Anterior cingulate cortex (tissue), 58 donors: ENCODE data around the gene RPTOR.
A peak's percentile ranks its signal among the peaks of the same experiment; 100 is the strongest.
"Not testable (repeated sequence)": the region's sequence is repeated elsewhere in the genome, so short reads cannot be mapped to it uniquely, and the experiment has no call there.

ENCODE experiments used
- DNase-seq, 58 donors: peaks; one replicate each; lab custom pipeline; 2025; lab: John Stamatoyannopoulos, UW

RPTOR gene

DNA sequence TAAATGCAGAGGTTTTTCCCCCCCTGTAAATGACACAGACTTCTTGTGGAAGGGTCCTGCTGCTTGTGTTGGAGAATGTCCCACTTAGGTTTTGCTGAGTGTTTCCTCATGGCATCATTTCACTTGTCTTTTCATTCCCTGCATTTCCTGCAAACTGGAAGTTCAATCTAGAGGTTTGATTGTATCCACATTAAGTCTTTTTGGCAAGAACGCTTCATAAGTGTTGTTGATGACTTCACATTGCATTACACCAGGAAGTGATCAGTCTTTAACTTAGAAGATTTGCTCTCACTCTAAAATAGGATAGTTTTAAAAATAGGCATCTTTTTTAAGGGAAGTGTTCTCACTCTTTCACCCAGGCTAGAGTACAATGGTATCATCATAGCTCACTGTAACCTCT, 67.2 kb downstream of the RPTOR start:
- no peak for DNase-seq

DNA sequence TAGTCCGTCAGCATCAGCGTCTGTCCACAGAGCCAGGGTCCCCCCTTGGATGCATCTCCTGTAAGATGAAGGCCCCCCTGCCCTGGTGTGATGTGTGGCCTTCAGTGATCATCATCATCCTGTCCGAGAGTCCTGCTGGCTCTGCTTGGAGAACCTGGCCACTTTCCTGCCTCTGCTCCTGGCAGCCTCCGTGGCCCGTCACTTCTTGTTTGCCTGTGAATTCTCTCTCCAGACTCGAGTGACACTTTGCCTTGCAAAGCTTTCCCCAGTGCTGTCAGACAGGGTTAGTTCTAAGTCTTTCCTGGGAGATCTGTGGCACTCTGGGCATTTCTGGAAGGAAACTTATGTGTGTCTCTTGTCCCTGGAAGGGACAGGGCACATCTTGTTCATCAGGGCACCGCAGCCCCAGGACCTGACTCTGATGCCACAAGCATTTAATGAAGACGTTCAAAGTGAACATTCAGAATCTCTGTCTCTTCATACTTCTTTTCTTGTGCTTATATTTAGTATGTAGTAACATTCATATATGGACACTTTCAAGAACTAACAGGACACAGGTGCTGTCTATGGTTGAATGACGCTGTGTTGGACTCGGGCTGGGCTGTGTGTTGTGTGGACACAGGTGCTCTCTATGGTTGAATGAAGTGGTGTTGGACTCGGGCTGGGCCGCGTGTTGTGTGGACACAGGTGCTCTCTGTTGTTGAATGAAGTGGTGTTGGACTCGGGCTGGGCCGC, 68.5 kb downstream of the RPTOR start:
- no peak for DNase-seq

- DNase-seq = no peak
These were observed 69.1 kb downstream of the RPTOR start for GRCh38 chr17:80613732-80614071.

DNA sequence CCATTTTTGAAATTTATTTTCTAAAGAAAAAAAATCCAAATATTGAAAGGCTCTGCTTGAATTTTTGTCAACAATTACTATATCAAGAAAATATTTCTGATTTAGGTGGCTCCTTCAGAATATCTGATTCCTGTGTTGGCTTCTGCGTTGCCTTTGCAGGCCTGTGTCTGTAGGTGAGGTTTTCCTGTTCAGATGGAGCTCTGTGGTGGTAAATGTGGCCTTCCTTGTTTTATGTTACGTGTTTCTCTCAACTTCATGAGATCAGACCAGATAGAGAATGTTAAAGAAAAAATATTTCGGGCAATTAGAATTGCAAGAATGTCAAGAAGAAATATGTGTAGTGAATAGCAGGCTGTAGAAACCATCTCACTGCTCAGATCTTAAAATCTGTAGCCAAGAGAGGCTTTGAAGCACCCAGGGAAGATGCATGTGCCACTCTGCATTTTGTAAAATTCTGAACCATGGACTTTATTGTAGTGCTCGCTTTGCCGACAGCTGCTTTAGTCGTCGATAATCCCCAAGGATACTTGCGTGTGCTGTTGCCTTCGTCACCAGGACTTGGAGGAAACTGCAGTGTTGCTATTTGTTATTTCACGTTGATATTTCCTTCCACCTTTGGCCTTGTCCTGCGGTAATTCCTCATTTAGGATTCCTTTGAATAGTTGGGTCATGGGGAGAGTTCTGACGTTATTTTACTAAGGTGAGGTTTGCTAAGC, 69.9 kb downstream of the RPTOR start:
- no peak for DNase-seq

DNA sequence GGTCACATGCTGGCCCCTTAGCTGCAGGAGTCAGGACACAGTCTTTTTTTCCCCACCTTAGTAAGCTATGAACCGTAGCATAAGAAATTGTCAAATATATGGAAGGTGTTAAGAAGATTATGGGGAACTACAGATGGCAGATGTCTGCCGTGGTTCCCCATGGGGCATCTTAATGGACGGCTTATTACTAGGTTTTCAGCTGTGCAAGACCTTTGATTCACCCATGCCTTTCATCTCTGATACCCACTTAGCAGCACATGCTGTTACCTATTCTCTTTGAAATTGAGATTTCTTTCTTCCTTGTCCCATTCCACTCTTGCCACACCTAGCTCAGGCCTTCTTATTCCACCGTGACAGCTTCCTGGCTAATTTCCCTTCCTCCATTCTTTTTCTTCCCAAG, 70.7 kb downstream of the RPTOR start:
- DNase-seq = no peak

DNA sequence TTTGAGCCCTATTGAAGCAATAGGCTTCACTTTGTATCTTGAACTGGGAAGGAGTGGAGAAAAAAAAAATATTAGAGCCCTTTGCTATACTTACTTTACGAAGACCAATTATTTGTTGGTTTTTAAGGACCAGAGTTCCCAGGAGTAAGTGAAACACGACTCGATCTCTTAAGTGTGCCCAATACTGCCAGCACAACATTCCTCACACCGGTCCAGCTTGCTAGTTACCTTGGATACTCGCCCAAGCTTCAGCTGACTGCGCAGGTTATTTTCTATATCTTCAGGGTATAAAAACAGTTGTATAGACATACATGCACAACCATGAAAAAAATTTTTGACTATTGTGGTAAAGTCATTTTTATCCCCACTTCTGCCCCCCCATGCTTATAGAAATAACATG, 72.1 kb downstream of the RPTOR start:
- DNase-seq = no peak

DNA sequence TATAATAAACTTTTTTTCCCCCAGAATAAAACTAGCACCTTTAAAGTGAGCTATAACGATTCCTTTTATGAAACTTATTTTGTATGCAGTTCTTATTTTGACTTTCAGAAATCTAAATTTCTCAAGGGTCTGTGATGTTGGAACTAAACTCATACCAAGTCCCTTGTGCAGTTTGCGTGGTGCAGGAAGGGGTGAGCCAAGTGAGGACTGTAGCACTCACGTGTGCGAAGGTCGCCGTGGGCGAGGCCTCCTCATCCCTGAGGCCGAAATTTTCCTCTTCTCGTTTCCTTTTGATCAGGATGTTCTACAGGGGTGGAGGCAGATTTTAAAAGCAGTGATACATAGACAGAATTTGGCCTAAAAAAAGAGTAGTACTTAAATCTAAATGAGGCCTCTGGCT, 73.7 kb downstream of the RPTOR start:
- no peak for DNase-seq

DNA sequence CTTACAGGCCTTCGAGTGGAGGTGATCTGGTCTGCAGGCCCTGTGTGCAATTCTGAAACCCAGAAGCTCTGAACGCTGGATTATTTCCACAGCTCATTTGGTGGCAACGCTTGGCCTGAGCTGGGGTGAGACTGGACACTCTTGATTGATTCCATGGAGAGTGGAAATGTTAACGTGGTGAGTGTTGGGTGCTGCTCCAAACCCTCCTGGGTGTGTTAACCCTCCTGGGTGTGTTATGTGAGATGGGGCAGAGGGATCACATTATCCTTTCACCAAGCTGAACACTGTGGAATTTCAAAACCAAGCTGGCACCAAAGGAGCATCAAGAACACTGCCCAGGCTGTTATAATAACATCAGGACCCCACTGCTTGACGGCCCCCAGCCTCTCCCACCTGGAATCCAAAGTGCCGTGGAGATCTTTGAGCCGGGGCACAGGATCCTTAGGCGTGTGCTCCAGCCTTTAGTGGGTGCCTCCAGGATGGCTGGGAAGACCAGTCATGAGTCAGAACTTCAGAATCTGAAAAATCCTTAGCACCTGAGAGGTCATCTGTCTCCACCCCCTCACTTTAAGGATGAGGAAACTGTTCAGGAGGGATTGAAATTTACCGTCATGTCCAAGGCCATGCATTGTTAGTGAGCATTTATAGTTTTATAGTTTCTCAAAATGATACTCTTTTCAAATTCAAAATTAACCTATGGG, 75.0 kb downstream of the RPTOR start:
- no peak for DNase-seq

DNA sequence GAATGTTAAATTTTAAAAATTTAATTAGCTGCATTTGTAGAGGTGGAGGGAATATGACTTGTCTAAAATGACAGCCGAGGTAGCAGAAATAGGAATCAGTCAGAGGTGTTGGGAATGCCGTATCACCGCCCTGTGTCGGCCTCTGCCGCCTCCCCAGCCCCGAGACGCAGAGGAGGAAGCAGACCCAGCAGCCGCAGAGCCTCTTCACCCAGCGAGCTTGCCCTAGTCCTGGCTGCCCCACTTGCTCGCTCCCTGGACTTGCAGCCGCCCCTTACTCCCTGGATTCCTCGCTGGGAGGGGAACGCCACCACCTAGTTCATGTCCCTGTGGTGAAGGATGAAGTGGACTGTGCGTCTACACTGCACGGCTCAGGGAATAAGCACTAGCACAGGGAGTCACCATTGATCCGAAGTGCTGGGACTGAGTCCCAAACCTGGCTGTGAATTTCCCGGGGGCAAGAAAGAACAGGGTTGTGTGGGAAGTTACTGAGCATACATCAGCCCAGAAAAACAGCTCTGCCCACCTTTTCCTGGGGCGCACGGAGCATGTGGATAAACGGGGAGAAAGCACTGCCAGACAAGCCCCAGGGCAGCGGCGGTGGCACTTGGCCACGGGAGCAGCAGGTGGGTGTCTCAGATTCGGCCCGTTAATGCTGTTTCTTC, 76.8 kb downstream of the RPTOR start:
- DNase-seq = peak in 2 of 58 donors; percentile 17 to 26

DNA sequence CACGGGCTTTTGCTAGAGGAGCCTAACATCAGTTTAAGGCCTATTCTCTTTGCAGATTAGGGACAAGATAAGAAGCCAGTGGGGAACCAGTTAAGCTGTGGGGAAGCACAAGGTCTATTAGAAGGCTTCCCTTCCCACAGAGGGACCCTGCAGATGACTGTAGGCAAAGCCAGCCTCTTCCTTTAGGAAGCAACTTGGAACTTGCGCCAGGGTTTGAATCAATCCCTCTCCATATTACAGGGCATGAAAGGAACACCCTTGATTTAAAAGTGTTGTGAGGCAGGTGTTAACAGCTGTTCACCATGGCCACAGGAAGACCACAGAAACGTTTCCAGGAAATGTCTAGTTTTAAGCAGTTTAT, 77.3 kb downstream of the RPTOR start:
- no peak for DNase-seq

DNA sequence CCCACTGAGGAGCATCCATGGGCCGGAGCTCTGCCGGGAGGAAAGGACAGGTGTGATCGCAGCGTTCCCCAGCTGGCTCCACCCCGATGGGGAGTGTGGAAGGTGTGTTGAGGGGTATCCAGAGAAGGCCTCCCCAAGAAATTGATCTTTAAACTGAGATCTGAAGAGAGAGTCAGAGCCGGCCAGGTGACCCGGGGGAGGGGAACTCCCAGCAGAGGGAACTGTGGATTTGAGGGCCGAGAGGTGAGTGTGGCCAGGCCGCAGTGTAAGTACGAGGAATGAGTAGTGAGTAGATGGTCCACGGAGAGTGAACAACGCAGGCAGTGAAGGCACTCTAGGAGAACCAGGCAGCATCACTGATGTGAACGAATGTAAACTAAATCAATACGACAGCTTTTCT, 80.2 kb downstream of the RPTOR start:
- DNase-seq = no peak

DNA sequence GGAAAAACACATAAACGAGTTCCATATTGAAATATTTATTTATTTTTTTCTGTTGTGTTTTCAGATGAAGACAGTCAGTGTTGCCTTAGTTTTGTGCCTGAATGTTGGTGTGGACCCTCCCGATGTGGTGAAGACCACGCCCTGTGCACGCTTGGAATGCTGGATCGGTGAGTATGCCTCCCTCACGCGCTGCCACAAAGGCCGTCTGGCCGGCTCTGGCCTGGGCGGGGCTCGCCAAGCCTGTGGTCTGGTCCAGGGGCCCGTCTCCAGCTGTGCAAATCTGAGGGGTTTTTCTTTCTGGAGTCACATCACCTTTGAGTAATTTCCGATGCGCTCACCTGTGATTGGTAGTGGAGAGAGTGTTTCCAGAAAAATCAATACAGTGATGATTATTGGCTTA, 81.0 kb downstream of the RPTOR start:
- no peak for DNase-seq

- DNase-seq = not testable (repeated sequence)
These were observed 84.2 kb downstream of the RPTOR start for GRCh38 chr17:80628881-80629280.

GRCh38 chr17:80629298-80630028, 84.8 kb downstream of the RPTOR start:
- DNase-seq = no peak

DNA sequence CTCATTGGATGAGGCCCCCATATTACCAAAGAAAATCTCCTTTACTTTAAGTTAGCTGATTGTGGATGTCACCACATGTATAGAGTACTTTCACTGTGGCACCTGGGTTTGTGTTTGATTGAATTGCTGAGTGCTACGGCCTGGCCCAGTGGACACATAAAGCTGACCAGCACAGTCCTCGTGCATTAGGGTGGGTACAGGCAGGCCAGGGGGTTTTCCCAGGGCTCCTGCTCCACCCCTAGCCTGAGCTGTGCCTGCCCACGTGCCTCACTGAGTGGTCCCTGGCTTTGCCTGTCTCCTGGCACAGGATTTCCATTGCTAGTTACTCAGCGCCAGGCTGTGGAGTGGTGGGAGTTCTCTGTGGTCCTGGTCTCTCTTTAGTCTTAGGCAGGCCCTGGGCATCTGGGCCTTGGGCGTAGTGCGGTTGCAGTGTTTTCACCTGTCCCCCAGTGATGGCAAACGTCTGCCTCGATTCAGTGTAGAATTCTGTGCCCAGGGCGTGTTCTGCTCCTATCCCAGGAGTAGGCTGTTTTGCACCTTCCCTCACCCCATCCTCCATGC, 86.0 kb downstream of the RPTOR start:
- no peak for DNase-seq

- DNase-seq = no peak
These were observed 86.8 kb downstream of the RPTOR start for GRCh38 chr17:80631142-80632045.

DNA sequence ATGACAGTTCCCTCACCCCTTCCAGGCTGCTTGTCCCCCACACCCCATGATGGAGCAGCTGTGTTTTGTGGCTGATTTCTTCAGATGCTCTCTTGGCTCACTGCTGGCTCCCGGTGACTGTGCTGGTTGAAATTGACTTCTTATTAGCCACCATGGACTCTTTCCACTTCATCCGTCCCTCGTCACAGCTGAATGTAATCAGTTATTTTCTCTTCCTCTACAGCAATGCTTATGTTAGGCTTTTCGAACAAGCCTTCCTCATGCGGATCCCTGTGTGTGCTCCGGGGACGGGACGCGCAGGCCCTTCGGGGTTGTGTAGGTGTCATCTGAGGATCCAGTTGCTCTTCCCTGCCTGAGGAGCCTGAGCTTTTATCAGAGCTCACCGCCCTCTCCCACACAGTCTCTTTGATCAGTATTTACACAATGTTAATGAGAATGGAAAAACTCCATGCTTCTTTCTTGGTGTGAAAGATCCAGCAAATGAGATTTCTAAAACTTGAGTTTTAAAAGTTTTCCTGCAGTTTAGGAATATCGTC, 87.5 kb downstream of the RPTOR start:
- no peak for DNase-seq

DNA sequence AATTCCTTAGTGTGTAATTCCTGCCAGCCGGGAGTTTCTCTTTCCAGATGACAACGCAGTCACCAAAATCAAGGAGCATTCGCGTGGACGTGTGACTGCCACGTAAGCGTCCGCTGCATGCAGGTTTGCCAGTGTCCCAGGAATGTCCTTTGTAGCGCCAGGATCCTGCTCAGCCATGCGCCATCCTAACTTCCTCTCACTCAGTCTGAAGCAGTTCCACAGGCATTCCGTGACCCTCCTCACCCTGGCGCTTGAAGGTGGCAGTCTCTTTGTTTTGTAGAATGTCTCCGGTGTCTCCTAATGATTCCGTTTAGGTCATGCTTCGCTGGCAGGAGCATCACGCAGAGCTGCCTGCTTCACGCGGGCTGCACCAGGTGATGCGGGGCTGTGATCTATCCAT, 88.6 kb downstream of the RPTOR start:
- no peak for DNase-seq

GRCh38 chr17:80633994-80634566, 89.4 kb downstream of the RPTOR start:
- no peak for DNase-seq
